ENCODE results near the gene IFT20. TPM values are rescaled to one million over a fixed set of nuclear protein-coding genes. Genes with fewer than 3 reads are reported as not detected.

IFT20 gene
- total and polyA plus RNA-seq, 2 of the 13 experiments (the other 11 are each of a cell fraction or from before 2014, with no cell fraction given): 28.0 to 37.8 TPM

- TF ChIP-seq ZBTB46 (CRISPR knock-in tag; IDR thresholded peaks at IDR 0.05; ENCODE audit: borderline replicate concordance) (no peak), ZMYM2 (CRISPR knock-in tag; IDR thresholded peaks at IDR 0.05) (peak; percentile 67; the same call in 1 of the 2 replicates), ZNF234 (CRISPR knock-in tag; conservative IDR thresholded peaks at IDR 0.05) (0 out of 2 replicates have a peak, but pooled peaks have one; percentile 11), JUN (CRISPR knock-in tag; IDR thresholded peaks at IDR 0.05) (peak; percentile 28; the same call in 1 of the 2 replicates), KMT2A (CRISPR knock-in tag; IDR thresholded peaks at IDR 0.05) (peak; percentile 27; the same call in 1 of the 2 replicates), HOXA9 (CRISPR knock-in tag; IDR thresholded peaks at IDR 0.05; ENCODE audit: borderline replicate concordance) (0 out of 2 replicates have a peak, but pooled peaks have one; percentile 19), ZBTB42 (CRISPR knock-in tag; IDR thresholded peaks at IDR 0.05) (peak; percentile 58; the same call in 1 of the 2 replicates), ARID4A (CRISPR knock-in tag; IDR thresholded peaks at IDR 0.05; ENCODE audit: borderline replicate concordance) (peak; percentile 91; the same call in 1 of the 2 replicates), GATAD1 (CRISPR knock-in tag; IDR thresholded peaks at IDR 0.05) (peak; percentile 82), ERF (CRISPR knock-in tag; IDR thresholded peaks at IDR 0.05) (peak; percentile 46; the same call in 1 of the 2 replicates), EZH2 (conservative IDR thresholded peaks at IDR 0.05; ENCODE audit: low read depth, low read length) (no peak)
- TF ChIP-seq, protein P1, sequence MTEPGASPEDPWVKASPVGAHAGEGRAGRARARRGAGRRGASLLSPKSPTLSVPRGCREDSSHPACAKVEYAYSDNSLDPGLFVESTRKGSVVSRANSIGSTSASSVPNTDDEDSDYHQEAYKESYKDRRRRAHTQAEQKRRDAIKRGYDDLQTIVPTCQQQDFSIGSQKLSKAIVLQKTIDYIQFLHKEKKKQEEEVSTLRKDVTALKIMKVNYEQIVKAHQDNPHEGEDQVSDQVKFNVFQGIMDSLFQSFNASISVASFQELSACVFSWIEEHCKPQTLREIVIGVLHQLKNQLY (CRISPR knock-in tag; IDR thresholded peaks at IDR 0.05): 0 out of 2 replicates have a peak, but pooled peaks have one; percentile 49
- TF ChIP-seq, protein P2, sequence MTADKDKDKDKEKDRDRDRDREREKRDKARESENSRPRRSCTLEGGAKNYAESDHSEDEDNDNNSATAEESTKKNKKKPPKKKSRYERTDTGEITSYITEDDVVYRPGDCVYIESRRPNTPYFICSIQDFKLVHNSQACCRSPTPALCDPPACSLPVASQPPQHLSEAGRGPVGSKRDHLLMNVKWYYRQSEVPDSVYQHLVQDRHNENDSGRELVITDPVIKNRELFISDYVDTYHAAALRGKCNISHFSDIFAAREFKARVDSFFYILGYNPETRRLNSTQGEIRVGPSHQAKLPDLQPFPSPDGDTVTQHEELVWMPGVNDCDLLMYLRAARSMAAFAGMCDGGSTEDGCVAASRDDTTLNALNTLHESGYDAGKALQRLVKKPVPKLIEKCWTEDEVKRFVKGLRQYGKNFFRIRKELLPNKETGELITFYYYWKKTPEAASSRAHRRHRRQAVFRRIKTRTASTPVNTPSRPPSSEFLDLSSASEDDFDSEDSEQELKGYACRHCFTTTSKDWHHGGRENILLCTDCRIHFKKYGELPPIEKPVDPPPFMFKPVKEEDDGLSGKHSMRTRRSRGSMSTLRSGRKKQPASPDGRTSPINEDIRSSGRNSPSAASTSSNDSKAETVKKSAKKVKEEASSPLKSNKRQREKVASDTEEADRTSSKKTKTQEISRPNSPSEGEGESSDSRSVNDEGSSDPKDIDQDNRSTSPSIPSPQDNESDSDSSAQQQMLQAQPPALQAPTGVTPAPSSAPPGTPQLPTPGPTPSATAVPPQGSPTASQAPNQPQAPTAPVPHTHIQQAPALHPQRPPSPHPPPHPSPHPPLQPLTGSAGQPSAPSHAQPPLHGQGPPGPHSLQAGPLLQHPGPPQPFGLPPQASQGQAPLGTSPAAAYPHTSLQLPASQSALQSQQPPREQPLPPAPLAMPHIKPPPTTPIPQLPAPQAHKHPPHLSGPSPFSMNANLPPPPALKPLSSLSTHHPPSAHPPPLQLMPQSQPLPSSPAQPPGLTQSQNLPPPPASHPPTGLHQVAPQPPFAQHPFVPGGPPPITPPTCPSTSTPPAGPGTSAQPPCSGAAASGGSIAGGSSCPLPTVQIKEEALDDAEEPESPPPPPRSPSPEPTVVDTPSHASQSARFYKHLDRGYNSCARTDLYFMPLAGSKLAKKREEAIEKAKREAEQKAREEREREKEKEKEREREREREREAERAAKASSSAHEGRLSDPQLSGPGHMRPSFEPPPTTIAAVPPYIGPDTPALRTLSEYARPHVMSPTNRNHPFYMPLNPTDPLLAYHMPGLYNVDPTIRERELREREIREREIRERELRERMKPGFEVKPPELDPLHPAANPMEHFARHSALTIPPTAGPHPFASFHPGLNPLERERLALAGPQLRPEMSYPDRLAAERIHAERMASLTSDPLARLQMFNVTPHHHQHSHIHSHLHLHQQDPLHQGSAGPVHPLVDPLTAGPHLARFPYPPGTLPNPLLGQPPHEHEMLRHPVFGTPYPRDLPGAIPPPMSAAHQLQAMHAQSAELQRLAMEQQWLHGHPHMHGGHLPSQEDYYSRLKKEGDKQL (CRISPR knock-in tag; IDR thresholded peaks at IDR 0.05; ENCODE audit: low read depth): no peak
- TF ChIP-seq, protein P3, sequence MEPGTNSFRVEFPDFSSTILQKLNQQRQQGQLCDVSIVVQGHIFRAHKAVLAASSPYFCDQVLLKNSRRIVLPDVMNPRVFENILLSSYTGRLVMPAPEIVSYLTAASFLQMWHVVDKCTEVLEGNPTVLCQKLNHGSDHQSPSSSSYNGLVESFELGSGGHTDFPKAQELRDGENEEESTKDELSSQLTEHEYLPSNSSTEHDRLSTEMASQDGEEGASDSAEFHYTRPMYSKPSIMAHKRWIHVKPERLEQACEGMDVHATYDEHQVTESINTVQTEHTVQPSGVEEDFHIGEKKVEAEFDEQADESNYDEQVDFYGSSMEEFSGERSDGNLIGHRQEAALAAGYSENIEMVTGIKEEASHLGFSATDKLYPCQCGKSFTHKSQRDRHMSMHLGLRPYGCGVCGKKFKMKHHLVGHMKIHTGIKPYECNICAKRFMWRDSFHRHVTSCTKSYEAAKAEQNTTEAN (CRISPR knock-in tag; conservative IDR thresholded peaks at IDR 0.05): peak; percentile 73; the same call in 1 of the 2 replicates
These were observed 16.3 kb downstream of the IFT20 start, which contains the start of gene TMEM97 (continued) for GRCh38 chr17:28318759-28319597.

All from HepG2 (cell line).